Caco-2 (cell line): Measurements from ENCODE around the gene FBXL7. TPM values are rescaled to one million over a fixed set of nuclear protein-coding genes. Genes with fewer than 3 reads are reported as not detected.

Experiments used
- BruUV-seq: library from RNA; stranded (reverse); fragments of 400-500 nt; replicated peaks from 2 replicates; lab custom pipeline; 2021; lab: Mats Ljungman, UMichigan
- CTCF ChIA-PET: fragments of 300-600 bp; sonication (Branson Sonifier 250); formaldehyde crosslinking; loops from one replicate; lab custom pipeline; 2022; ENCODE audit warnings: antibody characterized with exemption; lab: Charles Lee
- POLR2A ChIA-PET: fragments of 300-600 bp; sonication (Branson Sonifier 250); formaldehyde crosslinking; loops from one replicate; lab custom pipeline; 2022; ENCODE audit warnings: antibody characterized with exemption; lab: Charles Lee
- DNase-seq, 2 experiments: peaks; one replicate each; pipeline versions ENCODE4 v3.0.0 to v3.0.0-alpha.2; 2020 to 2022
- H3K27me3 ChIP-seq: replicated peaks from 2 replicates; pipeline ENCODE4 v1.6.0; 2011; ENCODE audit warnings: low read length; ENCODE audit not compliant: control insufficient read depth, insufficient read depth
- H3K36me3 ChIP-seq: 2 replicates; pipeline ENCODE4 v1.5.1; 2011; ENCODE audit warnings: low read length; ENCODE audit not compliant: control insufficient read depth, insufficient read depth
- H3K4me1 ChIP-seq: fragments of 250-450 bp; sonication (Bioruptor Pico); 2 replicates; pipeline ENCODE4 v1.5.1; 2020; ENCODE audit warnings: mild to moderate bottlenecking
- H3K4me3 ChIP-seq: 2 replicates; pipeline ENCODE4 v1.5.1; 2011; ENCODE audit warnings: low read depth, mild to moderate bottlenecking, control low read depth, low read length
- H3K9me3 ChIP-seq: fragments of 250-450 bp; sonication (Bioruptor Pico); 2 replicates; pipeline ENCODE4 v1.5.1; 2020; ENCODE audit warnings: mild to moderate bottlenecking, moderate library complexity
- H3K27ac Mint-ChIP-seq: one replicate; pipeline ENCODE4 v1.8.0; 2022; ENCODE audit warnings: mixed read lengths; ENCODE audit not compliant: unreplicated experiment
- H3K27me3 Mint-ChIP-seq: one replicate; pipeline ENCODE4 v1.8.0; 2022; ENCODE audit warnings: mixed read lengths; ENCODE audit not compliant: insufficient read depth, unreplicated experiment
- H3K36me3 Mint-ChIP-seq: one replicate; pipeline ENCODE4 v1.8.0; 2022; ENCODE audit warnings: mild to moderate bottlenecking, mixed read lengths; ENCODE audit not compliant: insufficient read depth, unreplicated experiment
- H3K4me1 Mint-ChIP-seq: one replicate; pipeline ENCODE4 v1.8.0; 2022; ENCODE audit warnings: low read depth, mixed read lengths; ENCODE audit not compliant: unreplicated experiment
- H3K4me3 Mint-ChIP-seq: one replicate; pipeline ENCODE4 v1.8.0; 2022; ENCODE audit warnings: mild to moderate bottlenecking, moderate library complexity, mixed read lengths; ENCODE audit not compliant: unreplicated experiment
- H3K9me3 Mint-ChIP-seq: one replicate; pipeline ENCODE4 v1.8.0; 2022; ENCODE audit warnings: mixed read lengths; ENCODE audit not compliant: unreplicated experiment
- CTCF ChIP-seq, 2 experiments: fragments of 200-600 bp in 1 of 2; IDR thresholded peaks; 1 replicate in 1 of 2; 2 replicates in 1 of 2; pipeline versions ENCODE4 v1.5.1 to v1.8.0; 2011 to 2022; ENCODE audit warnings: antibody characterized with exemption in 1 of 2, control low read depth in 1 of 2, inconsistent platforms in 1 of 2, low read depth in 1 of 2, low read length in 1 of 2, mild to moderate bottlenecking in 1 of 2, moderate library complexity in 1 of 2; ENCODE audit not compliant: insufficient read depth in 1 of 2, severe bottlenecking in 1 of 2, unreplicated experiment in 1 of 2
- intact Hi-C: fragments of 100-400 bp; cut with micrococcal nuclease; formaldehyde crosslinking; loops from one replicate; pipeline ENCODE4 v1.10.0; 2022; ENCODE audit not compliant: unreplicated experiment
- total RNA-seq: library from RNA; stranded (reverse); gene quantifications from 2 replicates; pipeline ENCODE4 v1.2.3, GENCODE V29; 2022

Gene FBXL7
- total RNA-seq, 1 experiment from 2014 or later, result not detected

GRCh38 chr5:15643731-15644130, 143.8 kb downstream of the FBXL7 start:
- ChIA-PET POLR2A (no interaction called here), CTCF (no interaction called here)
- H3K36me3 ChIP-seq, result no peaks in the 10 kb centered on the region
- H3K4me1 Mint-ChIP-seq, result no peaks in the 10 kb centered on the region
- no peak overlapping the region for H3K4me3 ChIP-seq
- H3K4me3 Mint-ChIP-seq, result no peak overlapping the region
- BruUV-seq, result no TSS peak
- intact Hi-C loops, result no loop called here
- H3K9me3 Mint-ChIP-seq, result no peaks in the 10 kb centered on the region
- TF ChIP-seq CTCF (IDR thresholded peaks at IDR 0.05; ENCODE audit: insufficient read depth in 1 of 2, low read depth in 1 of 2, low read length in 1 of 2, severe bottlenecking in 1 of 2, unreplicated experiment in 1 of 2), result no peak
- H3K27me3 ChIP-seq, result no peaks in the 10 kb centered on the region
- H3K4me1 ChIP-seq, result no peaks in the 10 kb centered on the region
- no peak for DNase-seq
- H3K27me3 Mint-ChIP-seq, result peaks cover 10% of the 10 kb centered on the region
- no peaks in the 10 kb centered on the region for H3K36me3 Mint-ChIP-seq
- H3K9me3 ChIP-seq, result no peaks in the 10 kb centered on the region
- no peak overlapping the region for H3K27ac Mint-ChIP-seq

GRCh38 chr5:15645381-15646160, 145.6 kb downstream of the FBXL7 start:
- BruUV-seq, result no TSS peak
- Histone ChIP-seq H3K36me3 (no peaks in the 10 kb centered on the region), H3K4me3 (no peak overlapping the region), H3K4me1 (no peaks in the 10 kb centered on the region), H3K27me3 (no peaks in the 10 kb centered on the region), H3K9me3 (no peaks in the 10 kb centered on the region)
- Mint-ChIP-seq H3K27ac (no peak overlapping the region), H3K4me3 (no peak overlapping the region), H3K4me1 (no peaks in the 10 kb centered on the region), H3K27me3 (peaks cover 10% of the 10 kb centered on the region), H3K9me3 (no peaks in the 10 kb centered on the region), H3K36me3 (no peaks in the 10 kb centered on the region)
- intact Hi-C loops, result no loop called here
- POLR2A ChIA-PET, result no interaction called here
- CTCF ChIA-PET, result no interaction called here
- no peak for TF ChIP-seq CTCF (IDR thresholded peaks at IDR 0.05; ENCODE audit: insufficient read depth in 1 of 2, low read depth in 1 of 2, low read length in 1 of 2, severe bottlenecking in 1 of 2, unreplicated experiment in 1 of 2)
- no peak for DNase-seq

GRCh38 chr5:15646371-15646770, 146.4 kb downstream of the FBXL7 start:
- no peaks in the 10 kb centered on the region for H3K9me3 Mint-ChIP-seq
- no peak overlapping the region for H3K4me3 Mint-ChIP-seq
- H3K9me3 ChIP-seq, result no peaks in the 10 kb centered on the region
- no peak for DNase-seq
- CTCF ChIA-PET, result no interaction called here
- no peaks in the 10 kb centered on the region for H3K36me3 Mint-ChIP-seq
- H3K27ac Mint-ChIP-seq, result no peak overlapping the region
- H3K4me1 Mint-ChIP-seq, result no peaks in the 10 kb centered on the region
- POLR2A ChIA-PET, result no interaction called here
- BruUV-seq, result no TSS peak
- no peak for TF ChIP-seq CTCF (IDR thresholded peaks at IDR 0.05; ENCODE audit: insufficient read depth in 1 of 2, low read depth in 1 of 2, low read length in 1 of 2, severe bottlenecking in 1 of 2, unreplicated experiment in 1 of 2)
- H3K4me3 ChIP-seq, result no peak overlapping the region
- H3K27me3 Mint-ChIP-seq, result peaks cover 10% of the 10 kb centered on the region
- no peaks in the 10 kb centered on the region for H3K36me3 ChIP-seq
- no peaks in the 10 kb centered on the region for H3K4me1 ChIP-seq
- H3K27me3 ChIP-seq, result no peaks in the 10 kb centered on the region
- intact Hi-C loops, result no loop called here
